A549 (cell line): ENCODE data around the gene TRAPPC1. TPM values are rescaled to one million over a fixed set of nuclear protein-coding genes. Genes with fewer than 3 reads are reported as not detected.

Experiments used
- ATAC-seq, 2 experiments: fragments of 200-7000 bp in 1 of 2; fragments of >200 bp in 1 of 2; cut with Nextera tagmentation in 1 of 2; cut with Tn5 transposase in 1 of 2; 3 replicates each; pipeline versions ENCODE4 v1.8.0 to v1.9.1; 2018 to 2020; ENCODE audit warnings: mild to moderate bottlenecking in 1 of 2, moderate library complexity in 1 of 2
- CTCF ChIA-PET: fragments of 300-600 bp; sonication (Branson Sonifier 250); formaldehyde crosslinking; extraction: SDS; loops from one replicate; lab custom pipeline; 2021; ENCODE audit warnings: antibody characterized with exemption, inconsistent platforms; lab: Yijun Ruan, JAX
- POLR2A ChIA-PET: fragments of 350-600 bp; formaldehyde crosslinking; extraction: SDS; loops from one replicate; lab custom pipeline; 2021; ENCODE audit warnings: antibody characterized with exemption, inconsistent platforms; lab: Yijun Ruan, JAX
- DNase-seq, 2 experiments: peaks; one replicate each; pipeline versions ENCODE4 v3.0.0 to v3.0.0-alpha.2; 2011 to 2016; ENCODE audit warnings: low read depth in 1 of 2, low spot score in 1 of 2
- FAIRE-seq: peaks from 2 replicates; lab custom pipeline; 2011; peaks lifted over from hg19 to GRCh38; lab: Jason Lieb, UNC
- H3K27ac ChIP-seq, 2 experiments: fragments of >200 bp; sonication (Bioruptor Twin); formaldehyde crosslinking; 3 replicates each; pipeline ENCODE4 v1.5.1; 2016 to 2017
- H3K4me1 ChIP-seq: fragments of >200 bp; sonication (Bioruptor Twin); formaldehyde crosslinking; 3 replicates; pipeline ENCODE4 v1.6.1; 2016
- H3K4me2 ChIP-seq: fragments of >200 bp; sonication (Bioruptor Twin); formaldehyde crosslinking; 3 replicates; pipeline ENCODE4 v1.6.1; 2016
- H3K4me3 ChIP-seq: fragments of >200 bp; sonication (Bioruptor Twin); formaldehyde crosslinking; 3 replicates; pipeline ENCODE4 v1.5.1; 2016
- H3K9me3 ChIP-seq: fragments of >200 bp; sonication (Bioruptor Twin); formaldehyde crosslinking; 3 replicates; pipeline ENCODE4 v1.6.1; 2016
- ATOH8 ChIP-seq: fragments of 250-450 bp; sonication (Bioruptor Pico); IDR thresholded peaks from 2 replicates; pipeline ENCODE4 v1.5.0; 2020; ENCODE audit warnings: low read depth, mild to moderate bottlenecking, moderate library complexity
- CHD2 ChIP-seq: fragments of 150-350 bp; IDR thresholded peaks from 2 replicates; pipeline ENCODE4 v1.6.1; 2014; ENCODE audit warnings: low read length; ENCODE audit not compliant: partially characterized antibody
- EHMT2 ChIP-seq: fragments of 200-600 bp; sonication (generic); IDR thresholded peaks from 2 replicates; pipeline ENCODE4 v1.6.1; 2016; ENCODE audit warnings: antibody characterized with exemption, low read depth, mild to moderate bottlenecking, moderate library complexity
- FOSB ChIP-seq: fragments of 250-450 bp; sonication (Bioruptor Pico); IDR thresholded peaks from 2 replicates; pipeline ENCODE4 v1.5.0; 2020; ENCODE audit warnings: mild to moderate bottlenecking, moderate library complexity
- FOSL2 ChIP-seq, 2 experiments: fragments of 450-650 bp in 1 of 2; fragments of >200 bp in 1 of 2; sonication (Bioruptor Twin) in 1 of 2; formaldehyde crosslinking; IDR thresholded peaks; 2 replicates each; pipeline versions ENCODE4 v1.5.0 to v1.6.1; 2016 to 2020; ENCODE audit warnings: mild to moderate bottlenecking in 1 of 2, moderate library complexity in 1 of 2
- GATA3 ChIP-seq: IDR thresholded peaks from 2 replicates; pipeline ENCODE4 v1.6.1; 2012; ENCODE audit warnings: borderline replicate concordance
- HEYL ChIP-seq: fragments of 250-450 bp; sonication (Bioruptor Pico); IDR thresholded peaks from 2 replicates; pipeline ENCODE4 v1.8.0; 2021; ENCODE audit warnings: mild to moderate bottlenecking, moderate library complexity
- HMGXB4 ChIP-seq: fragments of 250-450 bp; sonication (Bioruptor Pico); IDR thresholded peaks from 2 replicates; pipeline ENCODE4 v1.5.0; 2021; ENCODE audit warnings: mild to moderate bottlenecking, moderate library complexity, borderline replicate concordance
- HOXB13 ChIP-seq: fragments of 250-450 bp; sonication (Bioruptor Pico); IDR thresholded peaks from 2 replicates; pipeline ENCODE4 v1.5.0; 2020; ENCODE audit warnings: low read depth, mild to moderate bottlenecking, moderate library complexity
- KDM5A ChIP-seq: fragments of 200-600 bp; sonication (generic); IDR thresholded peaks from 2 replicates; pipeline ENCODE4 v1.6.1; 2016; ENCODE audit warnings: antibody characterized with exemption, mild to moderate bottlenecking
- MAFK ChIP-seq: fragments of 450-650 bp; IDR thresholded peaks from 2 replicates; pipeline ENCODE4 v1.6.1; 2014; ENCODE audit not compliant: partially characterized antibody
- POLR2A ChIP-seq: IDR thresholded peaks from 2 replicates; pipeline ENCODE4 v1.6.1; 2012; ENCODE audit warnings: mild to moderate bottlenecking, low read length
- REST ChIP-seq: fragments of 200-600 bp; sonication (generic); IDR thresholded peaks from 2 replicates; pipeline ENCODE4 v1.6.1; 2016; ENCODE audit warnings: antibody characterized with exemption, mild to moderate bottlenecking, moderate library complexity
- WGBS: methylation state at CpG from one replicate; pipeline ENCODE4 v1.1.6; 2017; ENCODE audit errors: missing lambda C conversion rate; 5-methylcytosine and 5-hydroxymethylcytosine counted together
- polyA plus RNA-seq, 4 experiments: library from polyadenylated mRNA; depleted of rRNA in 3 of 4; stranded (reverse); fragments of >200 nt; fragmentation: RNase III in 1 of 4; extraction: RNeasy Plus Mini Kit Qiagen cat#74134 plus additional on column Dnase treatment in 1 of 4; gene quantifications; 2 replicates in 3 of 4; 3 replicates in 1 of 4; pipeline ENCODE4 v1.2.3, GENCODE V29; 2011 to 2017

TRAPPC1 gene
- polyA plus RNA-seq, 2 of the 4 experiments (the other 2 are of a cell fraction), result 200 to 328 TPM

- no peak for ATAC-seq
- no peak for FAIRE-seq
- CTCF ChIA-PET, result interaction anchor here (0.6 to 33.2 kb wide), 6 partner anchors 33 to 187 kb away, joined by 3 to 470 read pairs (median 4); no protein-coding TSS in a partner anchor
- WGBS, result 85% methylated on average over 5 of the region's 5 CpGs
- Histone ChIP-seq H3K4me1 (no peaks in the 10 kb centered on the region), H3K4me3 (no peak overlapping the region), H3K9me3 (no peaks in the 10 kb centered on the region), H3K4me2 (no peak overlapping the region), H3K27ac (no peak overlapping the region)
- DNase-seq, result no peak
- TF ChIP-seq HOXB13 (CRISPR knock-in tag) (no peak), KDM5A (no peak)
- POLR2A ChIA-PET, result no interaction called here
Measured at GRCh38 chr17:7951143-7951792, 19.5 kb upstream of the TRAPPC1 start.

- ChIA-PET CTCF (interaction anchor here (1.2 to 33.2 kb wide), 3 partner anchors 33 to 110 kb away, joined by 3 to 470 read pairs (median 4); no protein-coding TSS in a partner anchor), POLR2A (no interaction called here)
- Histone ChIP-seq H3K4me2 (no peak overlapping the region), H3K27ac (no peak overlapping the region), H3K4me1 (no peaks in the 10 kb centered on the region), H3K9me3 (no peaks in the 10 kb centered on the region), H3K4me3 (no peak overlapping the region)
- 98% methylated on average over 3 of the region's 3 CpGs for WGBS
- no peak for FAIRE-seq
- no peak for ATAC-seq
- no peak for DNase-seq
- TF ChIP-seq CHD2 (no peak), FOSL2 (IDR thresholded peaks at IDR 0.05) (no peak), FOSL2 (CRISPR knock-in tag; IDR thresholded peaks at IDR 0.05) (no peak)
Measured at GRCh38 chr17:7950578-7950977, 18.8 kb upstream of the TRAPPC1 start.

GRCh38 chr17:7947651-7948050 is 15.9 kb upstream of the TRAPPC1 start:
- CTCF ChIA-PET, result interaction anchor here (1.2 to 33.2 kb wide), 10 partner anchors 9 to 113 kb away, joined by 3 to 470 read pairs (median 5); partner anchors contain the start of genes CNTROB and TRAPPC1
- no peak for FAIRE-seq
- 78% methylated on average over 5 of the region's 5 CpGs for WGBS
- no peak for DNase-seq
- Histone ChIP-seq H3K27ac (no peak overlapping the region), H3K4me1 (no peaks in the 10 kb centered on the region), H3K4me2 (no peak overlapping the region), H3K4me3 (no peak overlapping the region), H3K9me3 (no peaks in the 10 kb centered on the region)
- POLR2A ChIA-PET, result no interaction called here
- ATAC-seq, result no peak
- no peak for TF ChIP-seq REST
- no peak for TF ChIP-seq HMGXB4
- TF ChIP-seq EHMT2, result no peak
- no peak for TF ChIP-seq GATA3
- no peak for TF ChIP-seq CHD2
- TF ChIP-seq POLR2A, result no peak
- TF ChIP-seq FOSB (CRISPR knock-in tag), result no peak
- no peak for TF ChIP-seq MAFK
- TF ChIP-seq ATOH8 (CRISPR knock-in tag), result no peak
- no peak for TF ChIP-seq HEYL (CRISPR knock-in tag)
- TF ChIP-seq FOSL2 (IDR thresholded peaks at IDR 0.05), result no peak
- TF ChIP-seq FOSL2 (CRISPR knock-in tag; IDR thresholded peaks at IDR 0.05), result no peak
